ENCODE results near the gene PI16. TPM values are rescaled to one million over a fixed set of nuclear protein-coding genes. Genes with fewer than 3 reads are reported as not detected.

The PI16 gene
- total and polyA plus RNA-seq, 8 donors, result 0.23 to 7.3 (median 1.7) TPM

DNA sequence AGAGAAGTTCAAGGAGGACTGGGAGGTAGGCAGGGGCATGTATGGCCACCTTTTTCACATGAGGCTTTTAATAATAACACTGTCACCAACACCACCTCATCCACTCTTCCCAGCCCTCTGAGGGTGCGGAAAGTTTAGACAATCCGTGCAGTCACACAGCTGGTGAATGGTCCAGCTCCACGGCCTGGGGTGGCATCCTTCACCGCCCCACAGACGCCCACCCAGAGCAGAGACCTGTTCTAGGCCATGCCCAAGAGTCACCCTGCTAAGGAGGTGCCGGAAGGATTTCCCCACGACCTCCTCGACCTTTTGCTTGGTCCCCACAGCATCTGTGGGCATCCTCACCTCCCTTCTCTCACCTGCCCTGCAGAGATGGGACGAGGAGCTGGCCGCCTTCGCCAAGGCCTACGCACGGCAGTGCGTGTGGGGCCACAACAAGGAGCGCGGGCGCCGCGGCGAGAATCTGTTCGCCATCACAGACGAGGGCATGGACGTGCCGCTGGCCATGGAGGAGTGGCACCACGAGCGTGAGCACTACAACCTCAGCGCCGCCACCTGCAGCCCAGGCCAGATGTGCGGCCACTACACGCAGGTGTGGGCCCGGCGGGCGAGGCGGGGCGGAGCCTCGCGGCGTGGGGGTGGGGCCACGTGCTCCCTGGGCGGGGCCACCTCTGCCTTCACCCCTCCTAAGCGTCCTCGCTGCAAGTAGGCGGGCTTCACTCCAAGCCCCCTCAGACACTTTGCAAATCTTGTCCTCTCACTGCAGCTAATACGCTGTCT is 4.4 kb downstream of the PI16 start:
- 85 to 87% methylated on average over 44 of the region's 44 CpGs for WGBS, 2 donors
- no peak for TF ChIP-seq CTCF (IDR thresholded peaks at IDR 0.05)
- H3K27ac ChIP-seq, result no peak overlapping the region
- intact Hi-C loops (cut with DNase I), result no loop called here
- peaks cover 0 to 5% (median 0%) of the 10 kb centered on the region in 3 donors for H3K4me1 ChIP-seq
- no peak for ATAC-seq
- H3K36me3 ChIP-seq, result no peaks in the 10 kb centered on the region
- H3K27me3 ChIP-seq, result no peaks in the 10 kb centered on the region
- H3K4me3 ChIP-seq, result no peak overlapping the region
- no peak for FAIRE-seq
- peak in 1 of 6 donors; percentile 69 for DNase-seq
- no peaks in the 10 kb centered on the region for H3K9me3 ChIP-seq

DNA sequence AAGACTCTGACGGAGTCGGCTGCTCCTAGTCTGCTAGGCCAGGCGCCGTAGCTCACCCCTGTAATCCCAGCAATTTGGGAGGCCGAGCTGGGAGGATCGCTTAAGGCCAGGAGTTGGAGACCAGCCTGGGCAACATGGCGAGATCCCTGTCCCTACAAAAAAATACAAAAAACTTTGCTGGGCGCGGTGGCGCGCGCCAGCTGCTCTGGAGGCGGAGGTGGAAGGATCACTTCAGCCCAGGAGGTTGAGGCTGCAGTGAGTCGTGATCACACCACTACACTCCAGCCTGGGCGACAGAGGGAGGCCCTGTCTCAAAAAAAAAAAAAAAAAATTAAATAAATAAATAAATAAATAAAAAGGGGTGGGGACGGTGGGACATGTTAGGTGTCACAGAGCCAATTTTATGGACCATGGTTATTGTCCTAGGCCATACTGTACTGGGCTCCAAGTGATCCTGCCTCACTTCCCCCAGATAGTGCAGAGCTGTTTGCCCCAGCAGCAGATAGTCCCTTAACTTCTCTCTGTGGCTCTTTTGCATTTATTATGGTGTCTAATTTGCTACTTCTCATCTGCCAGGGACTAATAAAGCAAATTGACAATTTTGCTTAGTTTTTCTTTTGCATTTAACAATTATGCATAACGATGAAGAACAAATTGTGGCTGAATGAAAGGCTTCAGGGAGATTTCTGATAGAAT is 5.2 kb downstream of the PI16 start:
- H3K4me1 ChIP-seq, result peaks cover 0 to 8% (median 0%) of the 10 kb centered on the region in 3 donors

DNA sequence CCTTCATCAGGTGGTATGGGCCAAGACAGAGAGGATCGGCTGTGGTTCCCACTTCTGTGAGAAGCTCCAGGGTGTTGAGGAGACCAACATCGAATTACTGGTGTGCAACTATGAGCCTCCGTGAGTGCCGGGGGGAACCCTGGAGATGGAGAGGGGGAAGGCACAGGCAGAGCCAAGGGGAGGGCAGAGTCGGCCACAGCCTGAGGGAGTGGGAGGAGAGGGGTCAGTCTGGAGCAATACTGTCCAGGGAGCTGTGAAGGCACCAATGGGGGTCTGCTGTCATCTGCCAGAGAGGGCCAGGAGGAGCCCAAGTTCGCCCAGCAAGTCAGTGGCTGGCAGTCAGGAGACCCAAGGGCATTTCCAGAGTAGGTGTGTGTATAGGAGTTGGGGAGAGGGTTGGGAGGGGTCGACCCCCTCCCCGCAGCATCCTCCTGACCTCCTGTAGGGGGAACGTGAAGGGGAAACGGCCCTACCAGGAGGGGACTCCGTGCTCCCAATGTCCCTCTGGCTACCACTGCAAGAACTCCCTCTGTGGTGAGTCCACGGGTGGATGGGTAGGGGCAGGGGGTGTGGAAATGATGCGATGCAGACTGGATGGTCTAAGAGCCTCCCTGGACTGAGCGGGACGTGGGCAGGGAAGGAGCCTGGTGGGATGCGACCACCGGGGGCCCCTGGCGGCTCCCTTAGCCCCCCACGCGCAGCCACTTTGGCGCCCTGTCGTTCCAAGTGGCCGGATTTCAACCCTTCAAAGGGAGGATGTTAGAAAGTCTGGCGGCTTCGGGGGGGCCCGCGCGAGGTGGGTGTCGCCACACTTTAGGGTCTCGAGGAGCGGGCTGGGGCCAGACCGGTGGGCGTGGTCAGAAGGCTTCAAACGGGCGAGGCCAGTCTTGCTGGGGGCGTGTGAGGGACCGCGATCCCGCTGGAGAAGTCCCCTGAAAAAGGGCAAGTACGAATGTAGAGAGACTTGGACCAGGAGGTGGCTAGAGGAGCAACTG is 7.2 kb downstream of the PI16 start:
- H3K27ac ChIP-seq, result no peak overlapping the region
- H3K36me3 ChIP-seq, result no peaks in the 10 kb centered on the region
- no peak for TF ChIP-seq CTCF (IDR thresholded peaks at IDR 0.05)
- WGBS, 2 donors, result 73 to 76% methylated on average over 40 of the region's 40 CpGs
- H3K4me1 ChIP-seq, result peaks cover 0 to 8% (median 0%) of the 10 kb centered on the region in 3 donors
- H3K27me3 ChIP-seq, result no peaks in the 10 kb centered on the region
- peak in 1 of 6 donors; percentile 63 for DNase-seq
- intact Hi-C loops (cut with DNase I), result no loop called here
- no peak for ATAC-seq
- no peak overlapping the region for H3K4me3 ChIP-seq
- no peaks in the 10 kb centered on the region for H3K9me3 ChIP-seq
- no peak for FAIRE-seq

More for the DNA sequence above, 5.2 kb downstream of the PI16 start:
- no peak for DNase-seq
- ATAC-seq, result no peak
- FAIRE-seq, result no peak
- no peak for TF ChIP-seq CTCF (IDR thresholded peaks at IDR 0.05)
- Histone ChIP-seq H3K27ac (no peak overlapping the region), H3K4me3 (no peak overlapping the region), H3K9me3 (no peaks in the 10 kb centered on the region), H3K36me3 (no peaks in the 10 kb centered on the region), H3K27me3 (no peaks in the 10 kb centered on the region)
- intact Hi-C loops (cut with DNase I), result no loop called here
- WGBS, 2 donors, result 93 to 94% methylated on average over 17 of the region's 17 CpGs

GRCh38 chr6:36962874-36963273 is 8.3 kb downstream of the PI16 start:
- no peak for TF ChIP-seq CTCF (IDR thresholded peaks at IDR 0.05)
- peaks cover 0 to 8% (median 0%) of the 10 kb centered on the region in 3 donors for H3K4me1 ChIP-seq
- no peak overlapping the region for H3K27ac ChIP-seq
- H3K9me3 ChIP-seq, result no peaks in the 10 kb centered on the region
- H3K4me3 ChIP-seq, result no peak overlapping the region
- no peaks in the 10 kb centered on the region for H3K36me3 ChIP-seq
- ATAC-seq (peak in 3 of 4 donors; percentile 17 to 69 (median 35)), FAIRE-seq (no peak), DNase-seq (peak in 2 of 6 donors; percentile 58 to 73)
- H3K27me3 ChIP-seq, result no peaks in the 10 kb centered on the region
- WGBS, 2 donors, result 78 to 83% methylated on average over 12 of the region's 12 CpGs
- intact Hi-C loops (cut with DNase I), result no loop called here
